HepG2 (cell line): ENCODE measurements around the gene NARF. TPM values are rescaled to one million over a fixed set of nuclear protein-coding genes. Genes with fewer than 3 reads are reported as not detected.

Source experiments
- CEBPZ ChIP-seq: IDR thresholded peaks from 2 replicates; pipeline ENCODE4 v1.6.1; 2012; ENCODE audit warnings: low read length, improper control_type of control experiment
- DMTF1 ChIP-seq: sonication (generic); formaldehyde crosslinking; IDR thresholded peaks from 2 replicates; pipeline ENCODE4 v1.4.0; 2020; ENCODE audit warnings: mild to moderate bottlenecking, missing genetic modification reagents
- FIP1L1 ChIP-seq: fragments of 200-400 bp; formaldehyde crosslinking; IDR thresholded peaks from 2 replicates; pipeline ENCODE4 v1.6.1; 2018; ENCODE audit warnings: low read depth, mild to moderate bottlenecking, low read length, moderate library complexity, borderline replicate concordance; ENCODE audit not compliant: insufficient read depth
- HMGXB3 ChIP-seq: sonication (generic); formaldehyde crosslinking; IDR thresholded peaks from 2 replicates; pipeline ENCODE4 v1.4.0; 2020; ENCODE audit warnings: missing genetic modification reagents, borderline replicate concordance
- LCORL ChIP-seq, 2 experiments: fragments of 450-650 bp in 1 of 2; sonication (generic) in 1 of 2; formaldehyde crosslinking in 1 of 2; IDR thresholded peaks; 2 replicates each; pipeline versions ENCODE4 v1.5.0 to v1.6.1; 2017 to 2020; ENCODE audit warnings: antibody characterized with exemption in 1 of 2, missing genetic modification reagents in 1 of 2
- NCOA2 ChIP-seq: sonication (generic); formaldehyde crosslinking; IDR thresholded peaks from 2 replicates; pipeline ENCODE4 v1.8.0; 2022; ENCODE audit warnings: inconsistent platforms
- RARG ChIP-seq: sonication (generic); formaldehyde crosslinking; IDR thresholded peaks from 2 replicates; pipeline ENCODE4 v1.4.0; 2020; ENCODE audit warnings: low read depth, mild to moderate bottlenecking, missing genetic modification reagents
- ZNF446 ChIP-seq: sonication (generic); formaldehyde crosslinking; IDR thresholded peaks from 2 replicates; pipeline ENCODE4 v1.5.0; 2020; ENCODE audit warnings: mild to moderate bottlenecking, missing genetic modification reagents
- ZNF687 ChIP-seq: sonication (generic); formaldehyde crosslinking; IDR thresholded peaks from 2 replicates; pipeline ENCODE4 v1.5.1; 2020; ENCODE audit warnings: mild to moderate bottlenecking, missing genetic modification reagents, moderate library complexity
- ZSCAN31 ChIP-seq: sonication (generic); formaldehyde crosslinking; IDR thresholded peaks from 2 replicates; pipeline ENCODE4 v1.5.0; 2020; ENCODE audit warnings: low read depth, mild to moderate bottlenecking, missing genetic modification reagents
- polyA plus RNA-seq, 8 experiments: library from polyadenylated mRNA; depleted of rRNA in 3 of 8; stranded (reverse) in 7 of 8; unstranded in 1 of 8; fragments of >200 nt; fragmentation: Illumina TruSeq in 4 of 8; extraction: Trizol in 4 of 8; gene quantifications; 2 replicates each; pipeline versions ENCODE4 v1.2.1 to v1.2.3, GENCODE V29; 2011 to 2016; ENCODE audit warnings: low read depth in 4 of 8, missing spikeins in 1 of 8, mixed read lengths in 1 of 8; ENCODE audit not compliant: insufficient read depth in 1 of 8
- total RNA-seq, 5 experiments: library from RNA; depleted of rRNA; stranded (reverse); fragments of >200 nt; fragmentation: Illumina TruSeq; extraction: Trizol; gene quantifications; 2 replicates each; pipeline ENCODE4 v1.2.3, GENCODE V29; 2016; ENCODE audit warnings: low read depth in 1 of 5

NARF gene
- total and polyA plus RNA-seq, 2 of the 13 experiments (the other 11 are each of a cell fraction or from before 2014, with no cell fraction given) = 61.1 to 144 TPM

- TF ChIP-seq HMGXB3 (CRISPR knock-in tag) (peak; percentile 69; the same call in 1 of the 2 replicates), ZNF687 (CRISPR knock-in tag) (no peak; the same call in 1 of the 2 replicates), NCOA2 (CRISPR knock-in tag) (peak; percentile 91), ZSCAN31 (peak; percentile 21; the same call in 1 of the 2 replicates), DMTF1 (CRISPR knock-in tag) (no peak), FIP1L1 (no peak), LCORL (IDR thresholded peaks at IDR 0.05) (no peak), LCORL (CRISPR knock-in tag; IDR thresholded peaks at IDR 0.05) (peak; percentile 34; the same call in 1 of the 2 replicates), CEBPZ (no peak), ZNF446 (CRISPR knock-in tag) (no peak), RARG (CRISPR knock-in tag) (no peak)
Measured at GRCh38 chr17:82517230-82517865, 58.8 kb downstream of the NARF start (continued).
